Stomach (tissue), 4 donors: Measurements from ENCODE around the gene REN.

Experiments
- CTCF ChIP-seq, 7 experiments: fragments of 450-650 bp in 4 of 7; fragments of 200-600 bp in 3 of 7; sonication (generic) in 3 of 7; IDR thresholded peaks; one replicate each; pipeline ENCODE4 v1.5.1; 2016 to 2019; ENCODE audit warnings: antibody characterized with exemption in 7 of 7, control low read depth in 2 of 7, mild to moderate bottlenecking in 1 of 7
- POLR2A ChIP-seq, 4 donors: fragments of 450-650 bp; IDR thresholded peaks; one replicate each; pipeline ENCODE4 v1.6.1; 2016; ENCODE audit warnings: antibody characterized with exemption in 4 of 4, control low read depth in 2 of 4, mild to moderate bottlenecking in 1 of 4, moderate library complexity in 1 of 4
- POLR2AphosphoS5 ChIP-seq, 3 donors: sonication (generic); formaldehyde crosslinking; IDR thresholded peaks; one replicate each; pipeline ENCODE4 v1.6.1; 2016; ENCODE audit warnings: antibody characterized with exemption in 3 of 3

- TF ChIP-seq CTCF (IDR thresholded peaks at IDR 0.05) (no peak), POLR2AphosphoS5 (IDR thresholded peaks at IDR 0.05) (no peak), POLR2A (IDR thresholded peaks at IDR 0.05) (no peak)
Observed at GRCh38 chr1:204194771-204195170, 28.6 kb upstream of the REN start.
